Lower lobe of right lung (tissue), 2 donors: ENCODE measurements around the gene PYGM. TPM values are rescaled to one million over a fixed set of nuclear protein-coding genes. Genes with fewer than 3 reads are reported as not detected.

ENCODE experiments used
- ATAC-seq, 2 donors: fragments of 200-7000 bp; cut with Tn5 transposase; one replicate each; pipeline ENCODE4 v1.9.1; 2020 to 2022; ENCODE audit warnings: mild to moderate bottlenecking in 2 of 2, moderate library complexity in 2 of 2
- DNase-seq: peaks from one replicate; pipeline ENCODE4 v3.0.0-alpha.2; 2020
- H3K27ac ChIP-seq: fragments of 200-600 bp; one replicate; pipeline ENCODE4 v1.8.0; 2022
- H3K27me3 ChIP-seq: fragments of 200-600 bp; one replicate; pipeline ENCODE4 v1.8.0; 2022; ENCODE audit warnings: low read depth
- H3K36me3 ChIP-seq: fragments of 200-600 bp; one replicate; pipeline ENCODE4 v1.8.0; 2022; ENCODE audit warnings: mild to moderate bottlenecking
- H3K4me1 ChIP-seq: fragments of 200-600 bp; one replicate; pipeline ENCODE4 v1.8.0; 2022
- H3K4me3 ChIP-seq: fragments of 200-600 bp; one replicate; pipeline ENCODE4 v1.8.0; 2022; ENCODE audit warnings: mild to moderate bottlenecking
- H3K9me3 ChIP-seq: fragments of 200-600 bp; one replicate; pipeline ENCODE4 v1.8.0; 2022
- intact Hi-C: fragments of 100-400 bp; cut with DNase I; formaldehyde crosslinking; loops from one replicate; pipeline ENCODE4 v1.11.0; 2022
- total RNA-seq: library from RNA; stranded (reverse); fragmentation: NEBNext Ultra II Directional; extraction: Animal tissue kit (Norgen Biotek cat#: 25700); gene quantifications from one replicate; pipeline ENCODE4 v1.2.1, GENCODE V29; 2021
- TF ChIP-seq, protein P1 (sequence below): fragments of 200-600 bp; IDR thresholded peaks from one replicate; pipeline ENCODE4 v1.8.0; 2022; ENCODE audit warnings: antibody characterized with exemption, mild to moderate bottlenecking
- donor health status: DM: no; HTN: yes; CAD: no; lungs with severe emphysema.

PYGM gene
- total RNA-seq, 1 donor from 2014 or later: 2.6 TPM

DNA sequence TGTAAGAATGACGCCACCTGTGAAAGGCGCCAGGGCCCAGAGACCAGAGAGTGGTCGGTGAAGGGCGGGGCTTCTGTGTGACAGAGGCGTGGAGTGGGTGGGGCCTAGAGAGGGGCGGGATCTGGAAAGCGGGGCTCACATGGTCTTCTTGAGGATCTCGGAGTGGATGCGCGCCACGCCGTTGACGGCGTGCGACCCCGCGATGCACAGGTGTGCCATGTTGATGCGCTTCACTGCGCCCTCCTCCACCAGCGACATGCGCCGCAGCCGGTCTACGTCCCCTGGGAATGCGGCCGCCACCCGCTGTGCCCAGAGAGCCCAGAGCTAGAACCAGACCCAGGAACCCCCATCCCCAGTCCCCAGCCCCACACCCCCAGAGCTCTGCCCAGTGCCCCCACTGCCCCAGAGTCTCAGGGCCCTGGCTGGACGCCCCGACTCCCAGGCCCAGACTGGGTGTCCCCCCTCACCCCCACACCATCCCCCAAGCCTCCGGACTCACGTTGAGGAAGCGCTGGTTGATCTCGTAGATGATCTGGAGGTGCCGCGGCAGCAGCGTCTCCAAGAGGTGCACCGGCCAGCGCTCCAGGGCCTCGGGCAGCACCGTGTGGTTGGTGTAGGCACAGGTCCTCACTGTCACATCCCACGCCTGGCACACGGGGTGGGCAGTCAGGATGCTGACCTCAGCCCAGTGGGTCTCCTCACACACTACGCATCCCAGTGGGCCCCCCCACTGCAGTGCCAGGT, 6.2 kb downstream of the PYGM start:
- TF ChIP-seq, protein P1, sequence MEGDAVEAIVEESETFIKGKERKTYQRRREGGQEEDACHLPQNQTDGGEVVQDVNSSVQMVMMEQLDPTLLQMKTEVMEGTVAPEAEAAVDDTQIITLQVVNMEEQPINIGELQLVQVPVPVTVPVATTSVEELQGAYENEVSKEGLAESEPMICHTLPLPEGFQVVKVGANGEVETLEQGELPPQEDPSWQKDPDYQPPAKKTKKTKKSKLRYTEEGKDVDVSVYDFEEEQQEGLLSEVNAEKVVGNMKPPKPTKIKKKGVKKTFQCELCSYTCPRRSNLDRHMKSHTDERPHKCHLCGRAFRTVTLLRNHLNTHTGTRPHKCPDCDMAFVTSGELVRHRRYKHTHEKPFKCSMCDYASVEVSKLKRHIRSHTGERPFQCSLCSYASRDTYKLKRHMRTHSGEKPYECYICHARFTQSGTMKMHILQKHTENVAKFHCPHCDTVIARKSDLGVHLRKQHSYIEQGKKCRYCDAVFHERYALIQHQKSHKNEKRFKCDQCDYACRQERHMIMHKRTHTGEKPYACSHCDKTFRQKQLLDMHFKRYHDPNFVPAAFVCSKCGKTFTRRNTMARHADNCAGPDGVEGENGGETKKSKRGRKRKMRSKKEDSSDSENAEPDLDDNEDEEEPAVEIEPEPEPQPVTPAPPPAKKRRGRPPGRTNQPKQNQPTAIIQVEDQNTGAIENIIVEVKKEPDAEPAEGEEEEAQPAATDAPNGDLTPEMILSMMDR: no peak
- H3K36me3 ChIP-seq: no peaks in the 10 kb centered on the region
- no peaks in the 10 kb centered on the region for H3K27me3 ChIP-seq
- peak in 1 of 2 donors; percentile 2 for ATAC-seq
- no peak overlapping the region for H3K27ac ChIP-seq
- intact Hi-C loops: no loop called here
- H3K9me3 ChIP-seq: no peaks in the 10 kb centered on the region
- DNase-seq: no peak
- no peaks in the 10 kb centered on the region for H3K4me1 ChIP-seq
- H3K4me3 ChIP-seq: no peak overlapping the region

DNA sequence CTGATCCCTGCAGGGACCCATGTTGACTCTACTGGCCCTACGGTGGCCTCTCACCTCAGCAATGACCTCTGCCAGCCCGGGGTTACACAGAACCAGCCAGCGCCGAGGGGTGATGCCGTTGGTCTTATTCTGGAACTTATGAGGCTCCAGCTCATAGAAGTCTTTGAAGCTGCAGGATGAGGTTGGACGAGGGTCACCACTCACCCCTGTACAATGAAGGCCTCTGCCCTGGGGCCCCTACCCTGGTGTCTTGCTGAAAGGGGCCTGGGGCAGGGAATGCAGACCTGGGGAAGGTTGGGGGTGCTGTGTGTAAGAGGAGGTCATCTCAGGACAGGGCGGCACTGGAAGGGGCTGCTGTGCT, 6.8 kb downstream of the PYGM start:
- no peak for DNase-seq
- TF ChIP-seq, protein P1: no peak
- H3K27me3 ChIP-seq: no peaks in the 10 kb centered on the region
- no peak overlapping the region for H3K4me3 ChIP-seq
- peak in 1 of 2 donors; percentile 8 for ATAC-seq
- H3K27ac ChIP-seq: no peak overlapping the region
- H3K36me3 ChIP-seq: no peaks in the 10 kb centered on the region
- H3K4me1 ChIP-seq: no peaks in the 10 kb centered on the region
- intact Hi-C loops: no loop called here
- H3K9me3 ChIP-seq: no peaks in the 10 kb centered on the region

DNA sequence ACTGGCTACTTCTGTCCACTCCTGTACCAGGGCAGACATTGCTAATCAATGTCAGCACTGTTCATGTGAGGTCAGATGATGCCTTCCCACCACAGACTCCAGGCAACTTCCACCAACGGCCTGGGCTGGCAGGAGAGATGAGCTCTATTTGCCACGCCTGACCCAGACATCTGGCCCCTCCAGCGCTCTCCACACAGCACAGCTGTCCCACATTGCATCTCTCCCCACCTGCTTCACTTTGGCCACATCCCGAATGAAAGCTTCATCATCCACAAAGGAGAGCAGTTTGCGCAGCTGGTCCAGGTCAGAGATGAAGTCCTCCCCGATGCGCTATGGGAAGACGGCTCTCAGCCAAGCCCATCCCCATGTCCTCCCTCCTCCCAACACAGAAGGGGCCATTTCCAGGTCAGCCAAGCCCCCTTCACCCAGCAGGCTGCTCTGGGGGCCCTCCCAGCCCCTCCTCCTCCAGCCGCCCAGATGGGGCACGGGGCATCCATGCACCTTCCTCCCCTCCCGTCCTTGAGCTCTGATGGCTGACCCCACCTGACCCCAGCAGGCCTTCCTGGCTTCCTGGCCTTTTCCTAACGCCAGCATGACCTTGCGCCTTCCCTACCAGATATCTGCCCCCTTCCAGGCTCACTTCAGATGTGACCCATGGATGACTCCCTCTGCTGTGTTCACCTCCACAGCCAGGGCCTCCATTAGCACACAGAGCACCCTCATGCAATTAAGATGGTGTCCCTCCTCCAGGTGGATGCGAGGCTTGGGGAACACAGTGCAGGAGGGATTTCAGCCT, 7.4 kb downstream of the PYGM start:
- Histone ChIP-seq H3K27me3 (no peaks in the 10 kb centered on the region), H3K36me3 (no peaks in the 10 kb centered on the region), H3K4me1 (no peaks in the 10 kb centered on the region), H3K9me3 (no peaks in the 10 kb centered on the region), H3K27ac (no peak overlapping the region), H3K4me3 (no peak overlapping the region)
- intact Hi-C loops: no loop called here
- DNase-seq (no peak), ATAC-seq (no peak)
- TF ChIP-seq, protein P1: no peak

DNA sequence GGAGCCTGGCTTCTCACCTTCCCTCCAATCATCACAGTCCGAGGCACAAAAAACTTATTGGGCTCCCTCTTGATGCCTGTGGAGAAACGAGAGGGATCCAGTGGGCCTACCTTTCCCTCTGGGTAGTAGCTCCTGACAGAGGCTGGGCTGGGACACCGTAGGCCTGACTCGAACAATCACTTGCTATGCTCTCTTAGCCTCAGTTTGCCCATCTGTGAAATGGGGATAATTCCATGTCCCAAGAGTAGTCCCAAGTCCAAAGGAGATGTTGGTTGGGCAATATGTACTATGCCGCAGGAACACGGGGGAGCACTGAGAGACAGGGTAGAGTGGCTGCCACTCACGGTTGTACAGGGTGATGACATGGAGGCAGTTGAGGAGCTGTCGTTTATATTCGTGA, 8.2 kb downstream of the PYGM start:
- Histone ChIP-seq H3K9me3 (no peaks in the 10 kb centered on the region), H3K4me1 (no peaks in the 10 kb centered on the region), H3K36me3 (no peaks in the 10 kb centered on the region), H3K27me3 (no peaks in the 10 kb centered on the region), H3K27ac (no peak overlapping the region), H3K4me3 (no peak overlapping the region)
- intact Hi-C loops: no loop called here
- TF ChIP-seq, protein P1: no peak
- DNase-seq (no peak), ATAC-seq (no peak)

DNA sequence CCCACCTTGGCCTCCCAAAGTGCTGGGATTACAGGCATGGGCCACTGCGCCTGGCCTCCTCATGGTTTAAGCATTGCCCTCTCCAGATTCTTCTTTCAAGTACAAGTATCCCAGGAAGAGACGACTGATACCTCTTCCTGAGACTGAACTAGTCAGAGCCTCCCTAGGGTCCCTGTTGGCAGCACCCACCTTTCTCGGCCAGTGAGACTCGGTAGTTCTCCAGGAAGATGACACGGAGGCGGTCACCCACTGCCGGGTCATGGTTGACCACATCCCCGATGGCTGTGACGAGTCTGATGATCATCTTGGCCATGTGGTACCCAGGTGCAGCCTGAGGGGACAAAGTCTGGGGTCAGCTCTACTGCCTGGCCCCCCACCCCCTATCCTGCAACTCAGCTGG, 8.6 kb downstream of the PYGM start:
- DNase-seq (no peak), ATAC-seq (no peak)
- Histone ChIP-seq H3K27me3 (no peaks in the 10 kb centered on the region), H3K4me1 (no peaks in the 10 kb centered on the region), H3K36me3 (no peaks in the 10 kb centered on the region), H3K9me3 (no peaks in the 10 kb centered on the region), H3K4me3 (no peak overlapping the region), H3K27ac (no peak overlapping the region)
- intact Hi-C loops: no loop called here
- TF ChIP-seq, protein P1: no peak
